Measurements from ENCODE around the gene SIRT1.

The SIRT1 gene

DNA sequence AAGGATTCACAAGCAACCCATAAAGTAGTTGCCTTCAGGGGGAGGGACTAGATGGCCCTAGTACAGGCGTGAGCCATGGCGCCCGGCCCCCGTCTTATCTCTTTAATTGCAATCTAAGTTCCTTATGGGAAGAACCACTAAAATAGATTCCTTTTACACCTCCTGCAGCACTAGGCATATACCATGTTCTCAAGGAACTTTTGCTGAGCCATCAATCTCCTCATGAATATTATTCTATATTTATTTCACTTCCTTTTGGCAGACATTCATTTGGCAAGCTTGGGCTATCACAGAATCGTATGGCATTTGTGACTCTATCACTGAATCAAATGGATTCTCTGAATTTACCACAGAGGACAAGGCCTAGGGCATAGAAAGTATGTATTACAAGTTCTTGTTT is 31.7 kb upstream of the SIRT1 start:
- H3K9me3 ChIP-seq: no peaks in the 10 kb centered on the region

DNA sequence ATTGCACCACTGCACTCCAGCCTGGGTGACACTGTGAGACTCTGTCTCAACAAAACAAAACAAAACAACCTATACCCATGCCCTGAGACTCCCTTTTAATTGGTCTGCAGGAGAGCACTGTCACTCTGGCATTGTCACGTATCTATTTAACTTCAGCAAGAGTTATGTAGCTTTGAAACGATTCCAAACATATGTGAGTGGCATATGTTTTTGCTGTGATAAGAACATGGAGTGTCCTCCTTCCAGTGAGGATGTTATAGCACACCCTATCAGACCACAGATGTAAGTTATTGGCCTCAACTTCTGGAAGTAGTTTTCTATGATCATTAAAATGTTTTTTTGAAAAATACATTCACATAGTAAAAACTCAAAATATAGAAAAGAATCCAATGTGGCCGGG is 30.9 kb upstream of the SIRT1 start:
- intact Hi-C loops (cut with DNase I; ENCODE audit: low total_unique reads): no loop called here
- Histone ChIP-seq H3K4me1 (peaks cover 0 to 9% (median 4%) of the 10 kb centered on the region in 4 donors), H3K27me3 (no peaks in the 10 kb centered on the region), H3K27ac (no peak overlapping the region), H3K36me3 (no peaks in the 10 kb centered on the region), H3K4me3 (no peak overlapping the region), H3K9me3 (no peaks in the 10 kb centered on the region)
- no peak for DNase-seq
- TF ChIP-seq CTCF (IDR thresholded peaks at IDR 0.05): no peak

More for the DNA sequence above, 31.7 kb upstream of the SIRT1 start:
- H3K27me3 ChIP-seq: no peaks in the 10 kb centered on the region
- DNase-seq: no peak
- intact Hi-C loops (cut with DNase I; ENCODE audit: low total_unique reads): no loop called here
- H3K4me3 ChIP-seq: no peak overlapping the region
- no peaks in the 10 kb centered on the region for H3K36me3 ChIP-seq
- H3K4me1 ChIP-seq: peaks cover 0 to 9% (median 4%) of the 10 kb centered on the region in 4 donors
- no peak overlapping the region for H3K27ac ChIP-seq
- no peak for TF ChIP-seq CTCF (IDR thresholded peaks at IDR 0.05)

- intact Hi-C loops (cut with DNase I; ENCODE audit: low total_unique reads): loop anchor here (5.0 kb wide), 1 partner anchor 298 kb away; no protein-coding TSS in a partner anchor
- no peak overlapping the region for H3K4me3 ChIP-seq
- H3K27me3 ChIP-seq: no peaks in the 10 kb centered on the region
- no peaks in the 10 kb centered on the region for H3K36me3 ChIP-seq
- no peak overlapping the region for H3K27ac ChIP-seq
- TF ChIP-seq CTCF (IDR thresholded peaks at IDR 0.05): no peak
- H3K4me1 ChIP-seq: no peaks in the 10 kb centered on the region
- H3K9me3 ChIP-seq: no peaks in the 10 kb centered on the region
- DNase-seq: no peak
Observed at GRCh38 chr10:67858971-67859370, 25.5 kb upstream of the SIRT1 start.

GRCh38 chr10:67861750-67862432 is 22.6 kb upstream of the SIRT1 start:
- no peaks in the 10 kb centered on the region for H3K9me3 ChIP-seq
- no peak for DNase-seq
- no peaks in the 10 kb centered on the region for H3K36me3 ChIP-seq
- H3K4me3 ChIP-seq: no peak overlapping the region
- no peaks in the 10 kb centered on the region for H3K27me3 ChIP-seq
- no peak for TF ChIP-seq CTCF (IDR thresholded peaks at IDR 0.05)
- intact Hi-C loops (cut with DNase I; ENCODE audit: low total_unique reads): no loop called here
- no peak overlapping the region for H3K27ac ChIP-seq
- H3K4me1 ChIP-seq: no peaks in the 10 kb centered on the region

DNA sequence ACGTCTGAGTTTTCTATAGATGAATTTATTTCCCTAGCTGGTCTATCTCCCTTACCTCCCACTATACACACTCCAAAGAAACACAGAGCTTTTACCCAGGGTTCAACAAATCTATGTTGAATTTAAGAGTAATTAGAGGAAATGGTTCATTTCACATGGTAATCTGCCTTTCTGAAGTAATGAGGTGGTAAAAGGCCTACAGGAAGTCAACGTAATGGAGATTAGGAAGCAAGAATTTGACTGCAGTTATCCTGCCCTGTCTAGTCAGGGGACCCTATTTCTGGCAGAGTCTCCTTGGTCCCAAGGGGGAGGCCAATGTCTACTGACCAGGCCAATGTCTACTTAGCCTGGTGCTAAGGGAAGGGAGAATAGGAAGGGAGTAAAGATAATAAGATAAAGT is 21.4 kb upstream of the SIRT1 start:
- Histone ChIP-seq H3K27me3 (no peaks in the 10 kb centered on the region), H3K4me3 (no peak overlapping the region), H3K36me3 (no peaks in the 10 kb centered on the region), H3K27ac (no peak overlapping the region), H3K4me1 (no peaks in the 10 kb centered on the region), H3K9me3 (no peaks in the 10 kb centered on the region)
- no peak for TF ChIP-seq CTCF (IDR thresholded peaks at IDR 0.05)
- no peak for DNase-seq
- intact Hi-C loops (cut with DNase I; ENCODE audit: low total_unique reads): no loop called here

Data from tibial artery (tissue), 4 donors.